Measurements from ENCODE around the gene ABLIM3.

- TF ChIP-seq EZH2phosphoT487 (IDR thresholded peaks at IDR 0.05; ENCODE audit: low read length) = no peak
- TF ChIP-seq CTCF (IDR thresholded peaks at IDR 0.05; ENCODE audit: low read length) = no peak
- TF ChIP-seq EZH2 (optimal IDR thresholded peaks at IDR 0.05; ENCODE audit: low read depth, low read length) = no peak
Measured at GRCh38 chr5:149210968-149211490, 69.7 kb downstream of the ABLIM3 start.

All from MM.1S (cell line).